DND-41 (cell line): ENCODE data around the gene FNBP1L.

Experiments used
- ATAC-seq: fragments of 200-7000 bp; cut with Tn5 transposase; 3 replicates; pipeline ENCODE4 v1.9.1; 2021; ENCODE audit warnings: low read depth; ENCODE audit not compliant: insufficient read depth
- DNase-seq: peaks from one replicate; pipeline ENCODE4 v3.0.0-alpha.2; 2020
- H2AFZ ChIP-seq: 2 replicates; pipeline ENCODE4 v1.6.0; 2012; ENCODE audit warnings: low read depth, low read length
- H3K27ac ChIP-seq: 2 replicates; pipeline ENCODE4 v1.5.1; 2012; ENCODE audit warnings: low read length, inconsistent platforms
- H3K27me3 ChIP-seq: fragments of 200-600 bp; sonication (generic); 2 replicates; pipeline ENCODE4 v1.6.0; 2012; ENCODE audit warnings: low read length, mild to moderate bottlenecking, inconsistent platforms; ENCODE audit not compliant: insufficient read depth, poor library complexity
- H3K36me3 ChIP-seq: 2 replicates; pipeline ENCODE4 v1.5.1; 2012; ENCODE audit warnings: low read length, inconsistent platforms; ENCODE audit not compliant: insufficient read depth
- H3K4me1 ChIP-seq: 2 replicates; pipeline ENCODE4 v1.5.1; 2012; ENCODE audit warnings: mild to moderate bottlenecking, low read length; ENCODE audit not compliant: insufficient read depth
- H3K4me2 ChIP-seq: 2 replicates; pipeline ENCODE4 v1.6.0; 2012; ENCODE audit warnings: mild to moderate bottlenecking, moderate library complexity, low read length, inconsistent platforms; ENCODE audit not compliant: insufficient read depth
- H3K4me3 ChIP-seq, 2 experiments: fragments of 200-600 bp in 1 of 2; shearing (Covaris generic) in 1 of 2; 2 replicates each; pipeline ENCODE4 v1.5.1; 2012 to 2016; ENCODE audit warnings: inconsistent platforms in 2 of 2, low read length in 2 of 2, mild to moderate bottlenecking in 2 of 2, low read depth in 1 of 2, moderate library complexity in 1 of 2
- H3K79me2 ChIP-seq: 2 replicates; pipeline ENCODE4 v1.6.0; 2012; ENCODE audit warnings: low read length, inconsistent platforms; ENCODE audit not compliant: insufficient read depth
- H3K9ac ChIP-seq: 2 replicates; pipeline ENCODE4 v1.6.0; 2012; ENCODE audit warnings: low read depth, mild to moderate bottlenecking, inconsistent platforms, low read length, moderate library complexity
- H3K9me3 ChIP-seq: 2 replicates; pipeline ENCODE4 v1.5.1; 2012; ENCODE audit warnings: low read length, moderate library complexity, mild to moderate bottlenecking, inconsistent platforms; ENCODE audit not compliant: insufficient read depth, severe bottlenecking
- H4K20me1 ChIP-seq: 2 replicates; pipeline ENCODE4 v1.6.0; 2012; ENCODE audit warnings: low read length; ENCODE audit not compliant: insufficient read depth
- CTCF ChIP-seq: IDR thresholded peaks from 2 replicates; pipeline ENCODE4 v1.5.1; 2012; ENCODE audit warnings: borderline replicate concordance, low read length, moderate library complexity, mild to moderate bottlenecking; ENCODE audit not compliant: poor library complexity, severe bottlenecking; ENCODE audit errors: extremely low read depth
- EZH2 ChIP-seq: IDR thresholded peaks from 3 replicates; pipeline ENCODE4 v1.6.1; 2012; ENCODE audit warnings: borderline replicate concordance, low read depth, mild to moderate bottlenecking, moderate library complexity, low read length, inconsistent platforms; ENCODE audit not compliant: severe bottlenecking

FNBP1L gene

GRCh38 chr1:93448292-93448982 lies 519 bp downstream of the FNBP1L start:
- H3K4me1 ChIP-seq, result peaks cover 30% of the 10 kb centered on the region
- TF ChIP-seq EZH2, result no peak
- TF ChIP-seq CTCF, result no peak
- ATAC-seq (peak; percentile 64), DNase-seq (peak; percentile 52)
- H3K4me2 ChIP-seq, result peak overlapping the region; percentile 96
- H4K20me1 ChIP-seq, result peaks cover 11% of the 10 kb centered on the region; the same call in 1 of the 2 replicates
- H3K79me2 ChIP-seq, result peaks cover 53% of the 10 kb centered on the region
- H3K36me3 ChIP-seq, result no peaks in the 10 kb centered on the region; the same call in 1 of the 2 replicates
- peak overlapping the region; percentile 89 for H3K9ac ChIP-seq
- H2AFZ ChIP-seq, result peak overlapping the region; percentile 99
- peak overlapping the region; percentile 92 to 97 for H3K4me3 ChIP-seq
- H3K27ac ChIP-seq, result peak overlapping the region; percentile 62
- H3K9me3 ChIP-seq, result no peaks in the 10 kb centered on the region
- H3K27me3 ChIP-seq, result peaks cover 3% of the 10 kb centered on the region

GRCh38 chr1:93448983-93449804 lies 1.3 kb downstream of the FNBP1L start:
- Histone ChIP-seq H3K4me1 (peaks cover 30% of the 10 kb centered on the region), H3K79me2 (peaks cover 59% of the 10 kb centered on the region), H2AFZ (peak overlapping the region; percentile 99), H3K9me3 (no peaks in the 10 kb centered on the region), H3K27ac (no peak overlapping the region), H3K4me3 (peak overlapping the region; percentile 92 to 97), H3K27me3 (no peaks in the 10 kb centered on the region), H4K20me1 (peaks cover 17% of the 10 kb centered on the region; the same call in 1 of the 2 replicates), H3K4me2 (peak overlapping the region; percentile 96), H3K9ac (peak overlapping the region; percentile 89), H3K36me3 (no peaks in the 10 kb centered on the region; the same call in 1 of the 2 replicates)
- ATAC-seq, result no peak
- no peak for TF ChIP-seq CTCF
- TF ChIP-seq EZH2, result no peak
- DNase-seq, result no peak

- no peak overlapping the region for H3K27ac ChIP-seq
- no peak overlapping the region for H3K9ac ChIP-seq
- DNase-seq, result no peak
- H3K4me2 ChIP-seq, result peak overlapping the region; percentile 96; the same call in 1 of the 2 replicates
- no peak overlapping the region for H3K4me3 ChIP-seq
- peaks cover 30% of the 10 kb centered on the region for H3K4me1 ChIP-seq
- H3K36me3 ChIP-seq, result no peaks in the 10 kb centered on the region; the same call in 1 of the 2 replicates
- H3K9me3 ChIP-seq, result no peaks in the 10 kb centered on the region
- no peaks in the 10 kb centered on the region for H3K27me3 ChIP-seq
- TF ChIP-seq CTCF (no peak), EZH2 (no peak)
- no peak overlapping the region for H2AFZ ChIP-seq
- peaks cover 22% of the 10 kb centered on the region; the same call in 1 of the 2 replicates for H4K20me1 ChIP-seq
- no peak for ATAC-seq
- H3K79me2 ChIP-seq, result peaks cover 65% of the 10 kb centered on the region
These were observed 2.4 kb downstream of the FNBP1L start for GRCh38 chr1:93450321-93450720.
